ENCODE results near the gene CHTF8.

Gene CHTF8

DNA sequence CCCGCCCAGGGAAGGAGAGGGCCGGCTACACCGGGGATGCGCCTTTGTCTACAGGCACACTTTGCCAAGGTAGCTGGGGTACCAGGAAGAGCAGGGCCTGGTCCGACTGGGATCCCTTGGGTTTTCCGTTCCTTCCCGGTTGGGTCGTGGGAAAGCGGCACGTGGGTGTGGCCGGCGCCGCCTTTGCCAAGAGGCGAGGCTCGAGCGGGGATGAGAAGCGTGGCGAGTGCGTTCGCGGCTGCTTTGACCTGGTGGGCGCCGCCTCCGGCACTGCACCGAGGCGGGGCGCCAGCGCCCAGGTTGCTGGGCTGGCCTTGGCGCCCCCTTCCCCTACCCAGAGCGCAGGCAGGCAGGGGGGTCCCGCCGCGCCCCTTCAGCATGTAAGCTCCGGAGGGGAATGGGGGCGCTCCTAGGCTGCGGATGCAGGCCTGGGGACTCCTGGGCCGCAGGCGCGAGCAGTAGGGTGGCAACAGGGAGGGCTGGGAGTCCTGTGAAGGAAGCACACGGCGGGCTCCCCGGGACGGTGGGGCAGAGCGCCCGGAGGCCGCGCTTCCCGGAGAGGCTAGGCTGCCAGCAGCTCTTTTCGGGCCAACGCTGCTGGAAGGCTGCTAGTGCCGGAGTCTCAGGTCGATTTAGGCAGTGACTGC, 24.9 kb downstream of the CHTF8 start:
- no peak overlapping the region for H3K27ac ChIP-seq
- no peak for TF ChIP-seq ZFX (IDR thresholded peaks at IDR 0.05)
- TF ChIP-seq, protein P1, sequence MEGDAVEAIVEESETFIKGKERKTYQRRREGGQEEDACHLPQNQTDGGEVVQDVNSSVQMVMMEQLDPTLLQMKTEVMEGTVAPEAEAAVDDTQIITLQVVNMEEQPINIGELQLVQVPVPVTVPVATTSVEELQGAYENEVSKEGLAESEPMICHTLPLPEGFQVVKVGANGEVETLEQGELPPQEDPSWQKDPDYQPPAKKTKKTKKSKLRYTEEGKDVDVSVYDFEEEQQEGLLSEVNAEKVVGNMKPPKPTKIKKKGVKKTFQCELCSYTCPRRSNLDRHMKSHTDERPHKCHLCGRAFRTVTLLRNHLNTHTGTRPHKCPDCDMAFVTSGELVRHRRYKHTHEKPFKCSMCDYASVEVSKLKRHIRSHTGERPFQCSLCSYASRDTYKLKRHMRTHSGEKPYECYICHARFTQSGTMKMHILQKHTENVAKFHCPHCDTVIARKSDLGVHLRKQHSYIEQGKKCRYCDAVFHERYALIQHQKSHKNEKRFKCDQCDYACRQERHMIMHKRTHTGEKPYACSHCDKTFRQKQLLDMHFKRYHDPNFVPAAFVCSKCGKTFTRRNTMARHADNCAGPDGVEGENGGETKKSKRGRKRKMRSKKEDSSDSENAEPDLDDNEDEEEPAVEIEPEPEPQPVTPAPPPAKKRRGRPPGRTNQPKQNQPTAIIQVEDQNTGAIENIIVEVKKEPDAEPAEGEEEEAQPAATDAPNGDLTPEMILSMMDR (conservative IDR thresholded peaks at IDR 0.05): no peak

GRCh38 chr16:69106491-69107315, 25.7 kb downstream of the CHTF8 start:
- TF ChIP-seq ZFX (IDR thresholded peaks at IDR 0.05): no peak
- TF ChIP-seq, protein P1 (conservative IDR thresholded peaks at IDR 0.05): no peak
- H3K27ac ChIP-seq: peak overlapping the region; percentile 59

DNA sequence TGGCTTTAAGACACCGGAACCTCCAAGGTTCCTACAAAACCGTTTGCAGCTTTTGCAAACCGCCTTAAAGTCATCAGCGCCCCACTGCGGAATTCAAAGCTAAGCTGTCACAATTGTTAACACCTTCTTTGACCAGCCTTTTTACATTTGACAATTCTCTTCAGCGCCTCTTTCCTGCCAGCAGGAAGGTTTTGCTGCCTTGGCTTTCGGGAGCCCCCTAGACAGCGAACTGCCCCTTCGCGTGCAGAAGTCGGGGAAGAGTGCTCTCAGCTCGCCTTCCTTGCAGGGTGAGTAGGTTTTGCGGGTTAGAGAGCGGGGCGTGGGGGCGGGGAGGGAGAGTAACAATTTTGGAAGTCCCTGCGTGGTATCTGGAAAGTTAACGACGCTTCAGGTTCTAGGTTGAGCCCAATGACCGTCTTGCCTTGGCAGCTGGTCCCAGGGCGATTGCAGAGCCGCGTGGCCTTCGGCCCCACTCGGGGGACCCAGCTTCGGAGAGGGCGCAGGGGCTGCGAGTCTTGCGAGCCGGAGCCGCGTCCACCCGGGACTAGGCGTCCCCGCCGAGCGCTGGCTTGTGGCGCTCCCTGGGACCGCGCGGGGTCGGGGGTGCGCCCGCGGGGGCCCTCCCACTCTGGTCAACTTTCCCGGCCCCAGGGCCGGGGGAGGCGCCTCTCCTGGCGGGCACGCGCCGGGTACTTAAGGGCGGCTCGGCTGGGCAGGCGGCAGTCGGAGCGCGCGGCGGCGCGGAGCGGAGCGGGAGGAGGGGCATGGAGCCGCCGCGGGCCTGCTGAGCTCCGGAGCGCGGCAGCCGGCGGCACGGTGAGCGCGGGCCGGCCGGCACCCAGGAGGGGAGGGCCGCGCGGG, 26.7 kb downstream of the CHTF8 start, which contains the start of gene HAS3:
HAS3 (plus strand) TSS at position 153 of the 861 bp plus-strand sequence. CDS start 3,743 bp downstream, outside the sequence.
- peak; percentile 46; the same call in 1 of the 2 replicates for TF ChIP-seq ZFX (IDR thresholded peaks at IDR 0.05)
- TF ChIP-seq, protein P1 (conservative IDR thresholded peaks at IDR 0.05): peak; percentile 63
- peak within 1 kb of the TSS; percentile 59 for H3K27ac ChIP-seq

- TF ChIP-seq, protein P1 (conservative IDR thresholded peaks at IDR 0.05): no peak
- no peak for TF ChIP-seq ZFX (IDR thresholded peaks at IDR 0.05)
- no peak overlapping the region for H3K27ac ChIP-seq
Observed at GRCh38 chr16:69100071-69100691, 32.2 kb downstream of the CHTF8 start.

DNA sequence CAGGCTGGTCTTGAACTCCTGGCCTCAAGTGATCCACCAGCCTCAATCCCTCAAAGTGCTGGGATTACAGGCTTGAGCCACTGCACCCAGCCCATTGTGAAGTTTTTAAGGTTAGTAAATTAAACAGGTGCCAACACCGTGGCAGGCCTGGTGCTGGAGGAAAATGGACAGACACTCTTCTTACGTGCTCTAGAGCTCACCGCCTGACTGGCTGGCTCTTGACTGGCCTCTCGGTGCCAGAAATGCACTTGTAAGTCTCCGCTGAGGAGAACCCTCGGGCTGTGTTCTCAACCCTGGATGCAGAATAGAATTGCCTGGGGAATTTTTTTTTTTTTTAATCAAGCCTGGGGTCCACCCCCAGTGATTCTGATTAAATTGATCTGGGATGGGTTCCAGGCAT, 37.2 kb downstream of the CHTF8 start:
- H3K27ac ChIP-seq: no peak overlapping the region
- TF ChIP-seq, protein P1 (conservative IDR thresholded peaks at IDR 0.05): no peak
- TF ChIP-seq ZFX (IDR thresholded peaks at IDR 0.05): no peak

GRCh38 chr16:69094501-69094900, 37.9 kb downstream of the CHTF8 start:
- no peak for TF ChIP-seq ZFX (IDR thresholded peaks at IDR 0.05)
- H3K27ac ChIP-seq: no peak overlapping the region

GRCh38 chr16:69093974-69094373, 38.4 kb downstream of the CHTF8 start:
- H3K27ac ChIP-seq: no peak overlapping the region
- TF ChIP-seq, protein P1 (conservative IDR thresholded peaks at IDR 0.05): no peak
- no peak for TF ChIP-seq ZFX (IDR thresholded peaks at IDR 0.05)

Measured in C4-2B (cell line).